ENCODE measurements around the gene ADCY1.
"Not testable (repeated sequence)": the region's sequence is repeated elsewhere in the genome, so short reads cannot be mapped to it uniquely, and the experiment has no call there.

ADCY1 gene

GRCh38 chr7:45768516-45769394 is 194.6 kb downstream of the ADCY1 start:
- peak; percentile 97 to 98 for DNase-seq

- not testable (repeated sequence) for DNase-seq
Observed at GRCh38 chr7:45769626-45770025, 195.5 kb downstream of the ADCY1 start.

Data from CD4-positive, alpha-beta T cell treated with Interleukin-4 for 1 hour (primary cell).